OCI-LY3 (cell line): Measurements from ENCODE around the gene TRIM41.

Source experiments
- CTCF ChIP-seq: fragments of 200-600, 300-600 bp; sonication (generic); IDR thresholded peaks from 2 replicates; pipeline ENCODE4 v1.5.1; 2014; ENCODE audit warnings: antibody characterized with exemption, low read length, low read depth
- EZH2phosphoT487 ChIP-seq: fragments of 200-600 bp; shearing (Covaris generic); IDR thresholded peaks from 2 replicates; pipeline ENCODE4 v1.6.1; 2018; ENCODE audit warnings: antibody characterized with exemption, mixed run types, low read depth

- TF ChIP-seq CTCF (no peak), EZH2phosphoT487 (no peak)
Observed at GRCh38 chr5:181236954-181237641, 14.0 kb downstream of the TRIM41 start.
